Dedifferentiated amniotic fluid mesenchymal stem cell (primary cell): ENCODE measurements around the gene NPC1.
"Not testable (repeated sequence)": the region's sequence is repeated elsewhere in the genome, so short reads cannot be mapped to it uniquely, and the experiment has no call there.

Experiments
- DNase-seq: peaks from one replicate; pipeline ENCODE4 v3.0.0-alpha.2; 2016; ENCODE audit errors: extremely low spot score

NPC1 gene

DNA sequence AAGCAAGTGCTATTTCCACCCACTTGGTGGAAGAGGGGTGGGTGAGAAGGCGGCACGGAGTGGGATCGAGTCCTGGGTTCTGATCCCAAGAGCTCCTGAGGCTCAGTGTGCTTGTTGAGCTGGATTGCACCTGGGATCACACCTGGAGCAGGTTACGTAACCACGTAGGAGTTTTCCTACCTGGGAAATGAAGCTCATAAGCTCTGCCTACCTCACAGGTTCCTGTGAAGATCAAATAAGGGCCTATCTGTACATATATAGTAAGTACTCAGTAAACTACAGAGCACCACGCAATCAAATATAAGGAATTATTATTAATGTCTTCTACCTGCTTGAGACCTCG lies 11.0 kb downstream of the NPC1 start:
- DNase-seq = no peak

DNA sequence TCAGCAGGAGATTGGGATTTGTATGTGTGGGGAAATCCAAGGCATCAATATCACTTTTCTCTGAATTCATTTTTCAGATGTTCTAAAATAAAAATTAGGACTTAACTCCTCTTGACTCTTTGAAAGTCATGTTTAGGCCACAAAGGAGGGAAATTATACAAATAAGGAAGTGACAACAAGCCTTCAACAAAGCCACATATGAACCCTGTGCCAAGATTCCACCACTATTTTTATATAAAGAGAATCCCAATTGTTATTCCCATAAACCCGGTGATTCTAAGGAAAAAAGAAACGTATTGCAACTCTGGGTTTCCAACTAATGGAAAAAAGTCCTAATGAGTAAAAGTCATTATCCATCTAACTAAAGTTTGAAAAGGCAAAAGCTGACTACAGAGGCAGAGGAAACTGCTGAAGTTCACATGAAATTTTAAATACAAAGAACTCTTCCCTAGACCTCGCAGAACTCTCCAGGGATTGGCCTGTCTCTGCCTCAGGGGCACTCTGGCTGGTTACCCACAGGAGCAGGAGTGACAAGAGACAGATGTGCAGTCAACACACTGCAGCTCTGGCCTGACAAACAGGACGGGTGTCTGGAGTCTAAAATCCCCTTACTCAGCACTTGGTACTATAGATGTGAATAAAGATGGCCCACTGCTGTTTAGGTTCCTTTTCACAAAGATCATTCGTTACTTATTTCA lies 11.5 kb downstream of the NPC1 start:
- no peak for DNase-seq

DNA sequence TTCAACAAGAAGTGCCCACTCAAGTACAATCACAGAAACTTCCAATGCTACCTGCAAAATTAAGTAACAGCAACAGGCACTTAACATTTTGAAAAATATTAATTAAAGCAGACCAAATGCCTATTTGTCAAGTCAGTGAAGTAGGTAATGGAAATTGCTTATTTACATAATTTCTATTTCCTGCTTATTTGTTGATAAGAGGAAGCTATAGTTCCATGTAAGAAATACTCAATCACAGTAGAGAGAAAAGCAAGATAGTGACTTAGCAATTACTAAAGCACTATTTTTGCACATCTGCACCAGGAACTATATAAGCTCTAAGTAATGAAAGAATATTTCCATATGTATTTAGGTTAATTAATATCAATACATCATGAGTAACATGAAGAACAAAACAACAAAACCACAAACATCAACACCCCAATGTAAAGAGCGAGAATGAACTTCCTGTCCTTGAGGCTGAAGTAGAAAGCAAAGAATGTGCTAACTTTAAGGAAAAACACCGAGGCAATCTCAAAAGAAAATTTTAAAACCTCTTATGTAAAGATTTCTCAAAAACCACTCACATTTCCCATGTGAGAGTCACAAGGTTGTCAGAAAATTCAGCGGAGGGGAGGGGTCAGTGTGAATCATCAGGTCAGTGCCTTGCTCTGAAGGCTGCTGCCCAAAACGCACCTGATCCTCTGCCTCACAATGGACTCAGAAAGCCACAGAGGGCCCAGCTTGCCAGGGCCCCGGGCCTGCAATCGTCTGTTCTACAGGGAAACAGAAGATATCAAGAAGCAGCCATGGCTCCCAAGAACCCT lies 12.5 kb downstream of the NPC1 start:
- no peak for DNase-seq

DNA sequence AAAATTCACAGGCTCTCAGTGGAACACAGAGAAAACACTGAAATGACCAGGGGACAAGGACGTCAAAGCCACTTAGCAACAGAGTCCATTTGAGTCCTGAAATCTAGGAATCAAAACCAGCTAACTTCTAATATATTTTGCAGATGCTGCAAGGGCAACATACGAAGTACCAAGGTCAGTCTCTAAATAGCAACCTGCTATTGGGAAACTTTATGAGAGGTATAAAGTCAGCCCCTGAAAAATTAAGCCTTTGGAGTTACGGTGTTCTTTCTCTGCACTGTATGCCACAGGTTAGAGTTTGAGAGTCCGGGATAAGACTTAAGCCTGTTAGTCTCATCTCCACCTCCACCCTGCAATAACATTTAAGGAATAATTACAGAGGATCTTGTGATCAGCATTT lies 13.3 kb downstream of the NPC1 start:
- no peak for DNase-seq

DNA sequence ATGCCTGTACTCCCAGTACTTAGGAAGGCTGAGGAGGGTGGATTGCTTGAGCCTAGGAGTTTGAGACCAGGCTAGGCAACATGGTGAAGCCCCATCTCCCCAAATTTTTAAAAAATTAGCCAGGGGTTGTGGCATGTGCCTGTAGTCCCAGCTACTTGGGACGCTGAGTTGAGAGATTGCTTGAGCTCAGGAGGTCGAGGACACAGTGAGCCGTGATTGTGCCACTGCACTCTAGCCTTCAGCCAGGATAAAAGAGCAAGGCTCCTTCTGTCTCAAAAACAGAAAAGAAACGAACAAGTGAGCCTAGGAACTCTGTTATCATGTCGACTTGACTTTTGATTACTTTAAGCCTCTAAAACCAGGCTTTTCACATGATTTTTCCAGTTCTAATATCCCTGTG lies 13.7 kb downstream of the NPC1 start:
- DNase-seq = no peak

DNA sequence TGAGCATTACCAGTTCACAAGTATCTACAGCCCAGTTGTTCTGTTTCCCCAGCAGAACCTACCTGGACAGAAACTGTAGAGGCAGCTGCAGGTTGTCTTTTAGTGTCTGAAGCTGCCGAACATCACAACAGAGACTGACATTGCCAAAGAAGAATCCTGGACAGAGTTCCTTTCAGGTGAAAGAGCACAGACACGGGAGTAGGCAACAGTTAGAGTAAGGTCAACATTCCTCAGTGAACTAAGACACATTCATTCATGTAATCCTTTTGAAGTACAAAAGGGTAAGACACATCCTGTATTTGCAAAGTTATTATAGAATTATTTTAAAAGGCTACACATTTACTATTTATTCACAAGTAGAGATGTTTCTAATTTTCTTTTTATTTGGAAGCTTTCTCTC lies 14.3 kb downstream of the NPC1 start:
- DNase-seq = no peak

DNA sequence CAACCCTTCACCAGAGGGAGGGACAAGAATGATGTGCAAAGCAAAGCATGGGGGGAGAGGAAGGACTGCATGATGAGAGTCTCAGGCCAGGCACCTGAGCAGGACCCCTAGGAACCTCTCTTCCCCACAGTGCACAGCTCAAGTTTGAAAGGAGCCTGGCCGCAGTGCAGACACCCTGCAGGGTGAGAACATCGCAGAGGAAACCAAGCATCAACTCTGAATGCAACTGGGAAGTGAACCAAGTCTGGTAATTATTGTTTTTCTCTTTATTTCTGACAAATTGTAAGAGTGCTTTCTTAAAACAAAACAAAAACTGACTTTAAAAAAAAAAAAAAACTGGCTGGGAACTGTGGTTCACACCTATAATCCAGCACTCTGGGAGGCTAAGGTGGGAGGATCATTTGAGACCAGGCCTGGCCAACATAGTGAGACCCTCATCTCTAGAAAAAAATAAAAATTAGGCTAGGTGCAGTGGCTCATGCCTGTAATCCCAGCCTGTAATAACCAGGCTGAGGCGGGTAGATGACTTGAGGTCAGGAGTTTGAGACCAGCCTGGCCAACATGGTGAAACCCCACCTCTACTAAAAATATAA lies 15.3 kb downstream of the NPC1 start:
- DNase-seq = no peak

DNA sequence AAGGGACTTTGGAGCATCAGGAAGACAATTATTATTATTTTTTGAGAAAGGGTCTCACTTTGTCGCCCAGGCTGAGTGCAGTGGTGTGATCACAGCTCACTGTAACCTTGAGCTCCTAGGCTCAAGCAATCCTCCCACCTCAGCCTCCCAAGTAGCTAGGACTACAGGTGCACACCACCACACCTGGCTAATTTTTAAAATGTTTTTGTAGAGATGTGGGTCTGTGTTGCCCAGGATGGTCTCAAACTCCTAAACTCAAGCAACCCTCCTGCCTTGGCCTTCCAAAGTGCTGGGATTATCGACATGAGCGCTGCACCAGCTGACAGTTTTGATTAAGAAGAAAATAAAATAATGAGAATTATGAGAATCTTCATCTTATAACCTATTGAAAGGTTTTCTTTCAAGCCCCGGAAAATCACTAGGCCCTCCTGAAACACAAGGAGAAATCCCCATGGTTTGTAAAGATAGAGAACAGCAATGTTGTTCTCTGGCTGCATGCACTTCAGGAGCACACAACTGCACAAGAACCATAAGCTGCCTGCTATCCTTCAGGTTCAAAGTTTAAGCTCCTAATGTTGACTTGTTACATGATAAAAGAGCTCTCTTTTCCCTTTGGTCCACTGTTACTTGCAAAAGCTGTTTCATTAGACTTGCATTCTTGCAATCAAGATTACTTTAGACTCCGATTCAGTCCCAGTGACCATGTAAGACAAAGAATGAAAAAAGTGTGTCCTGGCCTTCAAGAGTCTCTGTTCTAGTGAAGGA lies 16.8 kb downstream of the NPC1 start:
- DNase-seq = no peak

DNA sequence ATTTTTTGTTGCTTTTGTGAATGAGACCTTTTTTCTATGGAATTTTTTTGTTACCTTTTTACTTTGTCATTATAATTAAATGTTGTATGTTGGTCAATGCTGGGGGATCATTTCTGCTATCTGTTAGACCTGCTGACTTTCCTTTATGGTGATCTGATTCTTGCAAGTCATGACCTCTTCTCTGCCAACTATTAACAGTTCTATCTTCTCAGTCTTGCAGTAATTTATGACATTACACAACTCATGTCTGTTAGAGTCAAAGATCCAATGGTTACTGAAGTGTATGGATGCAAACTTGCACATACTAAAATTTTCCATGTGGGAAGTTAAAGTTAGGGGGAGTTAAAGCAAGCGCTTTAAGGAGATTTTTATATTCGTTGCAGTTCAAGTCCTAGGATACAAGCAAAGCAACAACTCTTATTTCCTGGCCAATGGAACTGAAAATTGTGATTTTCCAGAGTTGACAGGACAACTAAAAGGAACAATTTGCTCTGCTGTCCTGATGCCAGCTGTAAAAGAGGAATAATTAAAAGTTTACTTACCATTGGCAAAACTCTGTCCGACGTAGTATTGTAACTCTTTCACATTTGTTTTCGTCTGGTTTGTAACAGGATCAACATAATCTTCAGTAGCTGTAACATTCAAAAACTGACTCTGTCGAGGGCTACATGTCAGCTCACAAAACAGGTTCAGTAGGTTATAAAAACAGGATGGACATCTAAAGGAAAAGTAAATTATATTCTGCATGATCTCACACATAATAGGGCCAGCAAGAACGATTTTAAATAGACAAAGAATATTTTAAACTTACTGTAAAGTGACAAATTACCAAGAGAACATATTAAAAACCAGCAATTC lies 17.8 kb downstream of the NPC1 start:
- no peak for DNase-seq

DNA sequence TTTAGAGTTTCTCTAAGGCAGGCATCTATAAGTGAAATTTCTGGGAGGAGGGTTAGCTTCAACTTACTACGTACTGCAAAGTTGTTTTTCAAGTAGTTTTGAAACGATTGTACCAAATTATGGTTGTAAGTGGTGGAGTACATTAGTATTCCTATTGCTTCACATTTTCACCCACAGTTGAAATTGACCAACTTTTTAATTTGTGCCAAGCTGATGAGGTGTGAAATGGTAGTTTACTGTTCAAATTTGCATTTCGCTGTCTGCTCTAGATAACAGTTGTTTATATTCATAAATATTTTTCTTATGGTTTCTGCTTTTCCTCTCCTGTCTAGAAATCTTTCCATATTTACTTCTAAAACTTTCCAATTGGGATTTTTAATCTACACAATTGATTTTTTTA lies 18.6 kb downstream of the NPC1 start:
- no peak for DNase-seq

DNA sequence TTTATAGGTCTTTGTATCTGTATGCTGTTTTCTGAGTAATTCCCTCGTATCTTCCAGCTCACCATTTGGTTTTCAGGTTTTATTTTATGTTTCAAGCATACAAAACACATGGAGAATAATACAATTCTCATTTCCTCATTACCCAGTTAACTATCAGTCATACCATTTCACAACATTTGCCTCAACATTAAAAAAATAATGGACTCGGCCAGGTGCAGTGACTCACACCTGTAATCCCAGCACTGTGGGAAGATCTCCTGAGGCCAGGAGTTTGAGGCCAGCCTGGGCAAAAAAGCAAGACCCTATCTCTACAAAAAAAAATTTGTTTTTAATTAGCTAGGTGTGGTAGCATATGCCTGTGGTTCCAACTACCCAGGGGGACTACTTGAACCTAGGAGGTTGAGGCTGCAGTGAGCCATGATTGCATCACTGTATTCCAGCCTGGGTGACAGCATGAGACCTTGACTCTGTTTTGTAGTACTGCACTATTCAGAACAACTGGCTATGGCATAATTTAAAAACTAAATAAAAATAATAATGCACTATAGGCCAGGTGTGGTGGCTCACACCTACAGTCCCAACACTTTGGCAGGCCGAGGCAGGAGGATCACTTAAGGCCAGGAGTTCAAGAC lies 20.3 kb downstream of the NPC1 start:
- DNase-seq = no peak

DNA sequence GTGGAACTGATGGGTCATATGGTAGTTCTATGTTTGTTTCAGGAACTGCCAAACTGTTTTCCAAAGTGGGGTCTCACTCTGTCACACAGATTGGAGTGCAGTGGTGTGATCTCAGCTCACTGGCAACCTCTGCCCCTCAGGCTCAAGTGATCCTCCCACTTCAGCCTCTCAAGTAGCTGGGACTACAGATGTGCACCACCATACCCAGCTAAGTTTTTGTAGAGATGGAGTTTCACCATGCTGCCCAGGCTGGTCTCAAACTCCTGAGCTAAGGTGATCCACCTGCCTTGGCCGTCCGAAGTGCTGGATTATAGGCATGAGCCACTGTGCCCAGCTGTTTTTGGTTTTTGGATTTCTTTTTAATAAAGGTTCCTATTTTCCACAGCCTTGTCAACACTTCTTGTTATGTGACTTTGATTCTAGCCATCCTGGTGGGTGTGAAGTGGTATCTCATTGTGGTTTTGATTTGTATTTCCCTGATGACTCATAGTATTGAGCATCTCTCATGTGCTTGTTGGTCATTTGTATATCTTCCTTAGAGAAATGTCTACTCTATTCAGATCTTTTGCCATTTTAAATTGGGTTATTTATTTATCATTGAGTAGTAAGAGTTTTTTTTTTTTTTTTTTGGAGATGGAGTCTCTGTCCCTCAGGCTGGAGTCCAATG lies 22.8 kb downstream of the NPC1 start:
- no peak for DNase-seq

DNA sequence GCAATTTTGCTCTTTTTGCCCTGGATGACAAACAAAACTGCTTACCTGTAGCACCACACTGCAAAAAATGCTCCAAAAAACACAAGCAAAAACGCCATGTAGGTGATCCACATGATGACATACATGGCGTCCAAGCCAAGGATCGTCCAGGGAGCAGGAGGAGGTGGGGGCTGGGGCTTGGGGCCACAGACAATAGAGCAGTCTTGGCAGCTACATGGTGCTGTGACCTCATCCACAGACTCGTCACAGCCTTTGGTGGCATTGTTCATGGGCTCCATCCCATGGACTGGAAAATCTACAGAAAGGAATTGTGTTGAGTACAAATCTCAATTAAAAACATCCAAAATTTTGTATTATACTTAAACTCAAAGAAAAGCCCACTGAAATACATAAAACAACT lies 26.1 kb downstream of the NPC1 start:
- no peak for DNase-seq

DNA sequence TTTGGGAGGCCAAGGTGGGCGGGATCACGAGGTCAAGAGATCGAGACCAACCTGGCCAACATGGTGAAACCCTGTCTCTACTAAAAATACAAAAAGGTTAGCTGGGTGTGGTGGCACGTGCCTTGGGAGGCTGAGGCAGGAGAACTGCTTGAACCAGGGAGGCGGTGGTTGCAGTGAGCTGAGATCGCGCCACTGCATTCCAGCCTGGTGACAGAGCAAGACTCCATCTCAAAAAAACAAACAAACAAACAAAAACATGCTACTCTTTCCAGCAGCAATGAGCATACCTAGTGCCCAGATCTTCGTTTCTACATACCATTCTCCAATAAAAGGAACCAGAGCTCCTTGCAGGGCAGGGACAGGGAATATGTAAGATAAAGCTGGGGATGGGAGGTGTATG lies 28.8 kb downstream of the NPC1 start:
- DNase-seq = not testable (repeated sequence)

DNA sequence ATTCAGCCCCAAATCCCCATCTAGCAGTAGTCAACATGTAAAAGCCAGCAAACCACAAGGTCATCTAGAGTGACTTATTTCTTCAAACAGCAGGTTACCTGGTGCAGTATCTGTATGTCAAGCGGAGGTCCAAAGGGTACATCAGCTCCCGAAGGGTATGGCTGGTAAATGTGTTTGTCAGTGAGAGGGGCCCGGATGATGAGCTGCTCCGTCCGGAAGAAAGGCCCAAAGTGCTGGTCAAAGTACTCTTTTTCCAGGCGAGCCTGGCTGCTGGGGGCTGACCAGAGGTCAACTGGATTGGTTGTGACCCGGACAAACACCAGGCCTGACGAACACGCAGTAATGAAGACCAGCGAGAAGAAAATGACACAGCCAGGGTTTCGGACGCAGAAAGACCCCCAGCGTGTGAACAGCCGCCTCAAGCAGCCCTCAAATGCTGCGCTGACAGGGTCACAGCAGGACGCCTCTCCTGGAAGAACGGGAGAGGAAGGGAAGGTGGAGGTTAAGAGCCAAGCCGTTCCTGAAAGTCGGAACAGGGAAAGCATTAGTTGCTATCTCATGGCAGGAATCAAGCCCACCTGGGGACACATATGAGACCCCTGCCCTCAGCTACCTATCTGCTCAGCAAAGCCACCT lies 30.0 kb downstream of the NPC1 start:
- no peak for DNase-seq

DNA sequence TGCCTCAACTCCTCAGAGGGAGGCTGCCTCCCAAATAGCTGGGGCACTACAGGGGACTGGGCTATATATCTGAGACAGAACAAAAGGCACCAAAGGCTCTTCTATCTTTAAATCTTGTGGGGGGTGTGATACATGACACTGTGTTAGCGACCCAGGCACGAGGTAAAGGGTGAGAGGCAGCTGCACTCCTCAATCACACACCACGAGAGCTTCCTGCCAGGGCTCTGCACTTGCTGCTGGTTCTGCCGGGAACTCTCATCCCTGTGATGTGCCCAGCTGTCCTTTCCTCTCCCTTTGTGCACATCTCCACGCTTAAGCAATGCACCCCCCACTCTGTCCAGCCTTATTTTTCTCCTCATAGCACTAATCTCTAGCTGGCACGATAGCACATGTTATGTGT lies 32.4 kb downstream of the NPC1 start:
- DNase-seq = no peak

DNA sequence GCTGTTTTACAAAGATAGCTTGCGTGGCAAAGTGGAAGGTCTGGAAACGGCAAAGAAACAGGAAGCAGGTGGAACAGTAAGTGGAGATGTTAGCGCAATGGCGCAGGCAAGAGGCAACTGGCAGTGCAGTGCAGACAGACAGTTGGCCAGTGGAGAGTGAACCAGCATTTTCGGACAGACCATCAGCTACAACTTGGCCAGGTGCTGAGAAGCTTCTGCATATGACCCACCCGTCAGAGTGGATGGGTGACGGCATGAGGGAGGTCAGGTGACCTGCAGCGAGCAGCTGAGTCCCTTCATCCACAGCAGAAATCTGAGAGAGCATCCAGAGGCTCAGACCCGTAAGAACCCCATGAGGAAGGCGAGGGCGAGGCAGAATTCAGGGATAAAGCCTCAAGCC lies 33.8 kb downstream of the NPC1 start:
- DNase-seq = no peak

DNA sequence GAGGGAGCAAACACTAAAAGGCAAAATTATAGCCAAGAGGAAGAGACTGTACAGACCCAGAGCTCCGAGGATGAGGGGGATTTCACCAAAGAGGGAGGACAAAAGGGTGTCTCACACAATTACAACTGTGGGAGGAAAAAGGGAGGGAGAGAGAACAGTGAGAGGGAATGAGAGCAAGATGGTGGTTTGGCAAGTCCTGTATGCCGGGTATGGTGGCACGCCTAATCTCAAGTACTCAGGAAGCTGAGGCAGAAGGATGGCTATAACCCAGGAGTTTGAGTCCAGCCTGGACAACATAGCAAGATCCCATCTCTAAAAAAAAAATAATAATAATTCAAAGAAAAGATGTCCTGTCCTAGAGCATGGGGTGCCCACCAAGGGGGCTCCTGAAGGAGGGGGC lies 34.3 kb downstream of the NPC1 start:
- DNase-seq = no peak

DNA sequence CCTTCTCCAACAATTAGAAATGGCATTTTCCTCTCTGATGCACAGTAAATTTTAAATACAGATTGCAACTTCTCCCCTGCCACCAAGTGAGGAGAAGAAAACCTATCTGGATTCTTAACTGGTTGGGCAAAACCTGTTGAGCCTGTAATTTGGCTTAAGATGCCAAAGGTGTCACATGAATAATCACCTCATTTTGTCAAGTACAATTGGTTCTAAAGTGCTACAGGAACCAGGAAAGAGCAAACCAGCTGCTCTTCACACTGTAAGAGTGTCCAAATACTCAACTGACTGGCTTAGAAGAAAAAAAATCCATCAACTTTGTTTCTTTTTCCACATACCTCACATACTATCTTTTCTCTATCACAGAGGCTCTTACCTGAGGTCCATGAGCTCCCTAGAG lies 35.4 kb downstream of the NPC1 start:
- DNase-seq = no peak

DNA sequence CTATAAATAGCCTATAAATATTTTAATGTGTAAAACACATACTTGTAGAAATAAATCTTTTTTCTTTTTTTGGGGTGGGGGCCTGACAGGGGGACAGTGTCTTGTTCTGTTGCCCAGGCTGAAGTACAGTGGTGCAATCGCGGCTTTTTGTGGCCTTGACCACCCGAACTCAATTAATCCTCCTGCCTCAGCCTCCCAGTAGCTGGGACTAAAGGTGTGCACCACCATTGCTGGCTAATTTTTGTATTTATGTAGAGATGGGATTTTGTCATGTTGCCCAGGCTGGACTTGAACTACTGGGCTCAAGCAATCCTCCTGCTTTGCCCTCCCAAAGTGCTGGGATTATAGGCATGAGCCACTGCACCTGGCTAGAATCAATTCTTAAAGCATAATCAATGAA lies 37.6 kb downstream of the NPC1 start:
- no peak for DNase-seq
